Keratinocyte (primary cell): ENCODE measurements around the gene HAP1.

Source experiments
- CTCF ChIP-seq, 3 experiments: IDR thresholded peaks in 1 of 3; conservative IDR thresholded peaks in 1 of 3; optimal IDR thresholded peaks in 1 of 3; 2 replicates in 2 of 3; 3 replicates in 1 of 3; pipeline versions ENCODE3 to v1.5.1; 2011; ENCODE audit warnings: low read length in 3 of 3, mild to moderate bottlenecking in 3 of 3, moderate library complexity in 2 of 3, control low read depth in 1 of 3, inconsistent platforms in 1 of 3; ENCODE audit not compliant: insufficient read depth in 2 of 3; ENCODE audit errors: extremely low read depth in 1 of 3
- EZH2 ChIP-seq: IDR thresholded peaks from one replicate; pipeline ENCODE4 v1.6.1; 2012; ENCODE audit warnings: inconsistent platforms, mild to moderate bottlenecking, low read length, moderate library complexity

- no peak for TF ChIP-seq CTCF (optimal IDR thresholded peaks at IDR 0.05 in 1 of 3, IDR thresholded peaks at IDR 0.05 in 1 of 3, conservative IDR thresholded peaks at IDR 0.05 in 1 of 3; ENCODE audit: extremely low read depth in 1 of 3, insufficient read depth in 2 of 3, low read length in 3 of 3)
- no peak for TF ChIP-seq EZH2
Observed at GRCh38 chr17:41781404-41782110, 47.1 kb upstream of the HAP1 start.
